Activated CD4-positive, alpha-beta T cell treated with anti-CD3 and anti-CD28 coated beads, Interleukin-2, amount 50 U/mL, for 16 hours (primary cell): ENCODE measurements around the gene ENPP3.
A peak's percentile ranks its signal among the peaks of the same experiment; 100 is the strongest.

ENCODE experiments used
- DNase-seq: peaks from one replicate; pipeline ENCODE4 v3.0.0-alpha.2; 2020

ENPP3 gene

DNA sequence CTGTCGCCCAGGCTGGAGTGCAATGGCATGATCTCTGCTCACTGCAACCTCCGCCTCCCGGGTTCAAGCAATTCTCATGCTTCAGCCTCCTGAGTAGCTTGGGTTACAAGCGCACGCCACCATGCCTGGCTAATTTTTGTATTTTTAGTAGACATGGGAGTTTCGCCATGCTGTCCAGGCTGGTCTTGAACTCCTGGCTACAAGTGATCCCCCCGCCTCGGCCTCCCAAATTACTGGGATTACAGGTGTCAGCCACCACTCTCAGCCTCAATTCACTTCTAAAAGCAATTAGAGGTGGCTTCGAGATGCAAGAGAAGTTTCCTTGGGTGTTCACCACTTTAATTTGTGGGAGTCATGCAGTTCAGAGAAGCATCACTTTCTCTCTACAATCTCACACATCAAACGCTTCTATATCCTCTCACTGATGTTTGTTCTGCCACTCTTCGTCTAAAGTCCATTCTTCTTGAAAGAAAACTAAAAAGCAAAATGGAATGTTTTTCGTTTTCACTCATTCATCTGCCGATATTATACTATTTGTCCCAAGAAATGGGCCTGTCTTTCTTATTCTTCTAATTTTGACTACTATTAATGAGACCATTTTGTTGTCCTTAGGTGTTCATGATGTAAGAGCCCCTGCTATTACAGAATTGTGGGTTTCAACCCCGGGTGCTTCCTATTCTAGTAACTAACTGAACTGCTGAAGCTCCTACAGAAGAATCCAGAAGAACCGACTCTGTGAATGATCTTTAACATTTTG is 132.5 kb downstream of the ENPP3 start:
- no peak for DNase-seq

DNA sequence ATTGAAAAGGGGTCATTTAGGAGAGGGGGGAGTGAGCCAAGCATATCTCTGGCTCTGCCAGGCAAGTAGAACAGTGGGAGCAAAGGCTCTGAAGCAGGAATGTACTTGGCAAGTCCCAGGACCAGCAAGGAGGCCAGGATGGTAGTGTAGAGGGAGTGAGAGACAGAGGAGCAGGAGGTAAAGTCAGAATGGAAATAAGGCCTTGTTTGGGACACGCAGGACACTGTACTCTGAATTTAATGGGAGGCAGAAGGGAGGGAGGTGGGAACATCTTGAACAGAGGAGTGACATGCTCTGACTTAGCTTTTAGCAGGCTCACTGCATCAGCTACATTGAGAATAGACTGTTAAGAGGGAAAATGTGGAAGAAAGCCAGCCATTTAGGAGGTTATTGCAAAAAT is 133.7 kb downstream of the ENPP3 start:
- no peak for DNase-seq

DNA sequence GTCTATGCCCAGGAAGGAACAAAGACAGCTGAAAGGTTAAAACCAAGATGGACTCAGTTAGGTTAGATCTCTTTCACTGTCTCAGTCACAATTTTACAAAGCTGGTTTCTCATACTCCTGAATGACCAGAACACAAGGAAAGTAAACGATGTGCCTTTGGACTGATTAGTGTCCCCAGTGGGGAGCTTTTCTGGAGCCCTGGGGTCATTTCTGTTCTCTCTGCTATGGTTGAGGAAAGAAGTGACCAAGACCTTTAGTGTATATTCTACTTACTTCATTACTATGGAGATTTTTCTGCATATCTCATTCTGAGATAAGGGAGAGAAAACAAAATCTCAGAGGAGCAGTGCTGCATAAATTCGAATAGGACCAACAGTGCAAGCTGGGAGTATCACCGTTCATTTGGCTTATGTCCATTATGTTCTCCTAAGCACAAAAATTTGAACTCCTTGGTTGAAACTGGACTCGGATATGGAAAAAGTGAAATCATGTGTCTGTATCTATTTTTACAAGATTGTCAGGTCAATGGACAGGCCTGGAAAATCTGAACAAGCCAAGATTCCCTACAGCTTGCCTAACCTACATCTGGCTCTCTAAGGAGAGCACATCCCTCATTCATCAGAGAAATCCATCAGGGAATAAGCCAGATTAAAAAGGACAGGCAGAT is 136.3 kb downstream of the ENPP3 start:
- no peak for DNase-seq

GRCh38 chr6:131775886-131776285 is 138.8 kb downstream of the ENPP3 start:
- no peak for DNase-seq

DNA sequence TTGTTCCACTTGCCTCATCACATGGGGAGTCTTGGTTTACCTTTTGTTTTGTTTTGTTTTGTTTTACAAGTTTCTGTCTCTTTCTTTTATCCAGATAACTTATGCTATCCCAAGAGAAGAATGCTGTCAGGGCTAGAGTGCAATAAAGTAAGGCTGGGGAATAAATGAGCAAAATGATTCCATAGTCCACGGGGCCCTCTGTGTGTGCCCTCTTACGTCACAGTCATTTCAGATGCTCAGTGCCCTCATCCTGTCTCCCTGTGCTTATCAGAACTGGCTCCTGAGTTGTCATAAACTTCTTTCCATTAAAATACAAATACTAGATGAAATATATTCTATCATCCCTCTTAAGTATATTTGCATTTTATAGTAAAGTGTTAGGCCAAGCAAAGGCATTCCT is 139.9 kb downstream of the ENPP3 start:
- DNase-seq: no peak

DNA sequence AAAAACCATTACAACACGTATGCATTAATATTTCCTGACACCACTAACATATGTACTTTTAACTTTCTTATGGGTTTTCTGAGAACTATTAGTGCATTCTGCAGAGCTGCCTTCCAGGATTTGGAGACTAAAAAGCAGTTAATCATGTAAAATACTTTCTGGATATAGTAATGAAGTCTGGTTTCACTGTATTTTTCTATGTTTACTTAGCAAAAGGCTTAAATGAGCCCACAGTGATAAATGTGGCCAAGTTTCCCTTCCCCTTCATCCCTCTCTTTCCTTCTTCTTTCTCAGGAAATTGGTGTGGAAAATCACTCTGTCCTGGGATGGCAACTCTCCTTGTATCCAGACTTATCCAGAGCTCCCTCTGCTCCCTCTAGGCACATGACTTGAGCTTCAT is 141.1 kb downstream of the ENPP3 start:
- no peak for DNase-seq

DNA sequence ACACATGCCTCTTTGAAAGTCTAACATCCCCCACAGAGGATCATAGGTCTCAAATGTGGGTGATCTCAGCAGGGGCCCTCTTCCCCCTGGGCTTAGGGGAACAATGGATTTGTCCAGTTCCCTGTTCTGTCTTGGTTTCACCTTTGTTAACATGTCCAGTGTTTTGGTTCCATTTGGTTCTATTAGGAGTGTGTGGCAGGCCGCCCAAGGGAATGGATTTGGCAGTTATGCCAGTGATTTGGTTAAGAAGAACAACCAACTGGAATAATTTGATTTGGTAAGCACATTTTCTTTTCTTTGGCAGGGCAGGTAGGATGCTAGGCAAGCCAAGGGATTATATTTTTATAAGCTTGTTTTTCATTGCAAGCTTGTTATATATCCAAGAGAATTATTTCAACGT is 142.2 kb downstream of the ENPP3 start:
- DNase-seq: no peak

DNA sequence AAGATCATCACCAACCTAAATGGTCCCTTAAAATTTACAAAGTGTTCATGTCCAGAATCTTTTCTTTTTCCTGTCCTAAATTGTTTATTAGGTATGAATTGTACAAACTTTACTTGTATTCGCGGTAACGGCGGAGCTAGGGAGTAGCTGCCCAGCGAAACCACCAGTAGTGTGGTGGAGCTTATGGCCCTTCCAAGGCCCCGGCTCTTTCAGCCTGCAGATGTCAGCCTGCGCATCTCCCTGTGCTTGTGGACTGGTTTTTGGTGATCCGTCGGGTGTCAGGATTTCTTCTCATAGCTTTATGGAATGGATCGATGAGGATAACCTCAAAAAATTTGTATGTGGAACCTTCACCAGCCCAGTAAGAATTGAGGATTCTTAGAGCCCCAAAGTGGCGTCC is 143.5 kb downstream of the ENPP3 start:
- DNase-seq: no peak

- DNase-seq: no peak
Measured at GRCh38 chr6:131781687-131782086, 144.6 kb downstream of the ENPP3 start.

DNA sequence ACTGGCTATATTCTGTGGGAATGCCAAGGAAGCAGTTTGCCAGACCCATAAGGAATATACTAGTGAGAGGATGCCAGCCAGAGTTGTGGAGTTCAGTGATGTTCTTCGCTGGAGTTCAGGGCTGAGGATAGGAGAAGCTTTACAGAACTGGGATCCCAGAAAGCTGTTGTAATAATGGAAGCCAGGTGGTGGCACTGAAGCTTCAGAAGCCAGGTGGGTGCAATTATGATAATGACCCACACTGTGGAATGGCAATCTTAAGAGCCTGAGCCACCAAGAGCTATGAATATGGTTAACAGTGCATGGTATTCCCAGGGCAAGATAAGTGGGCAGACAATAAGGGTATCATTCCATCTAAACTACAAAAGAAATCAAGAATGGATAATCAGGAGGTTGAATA is 145.7 kb downstream of the ENPP3 start:
- DNase-seq: no peak

GRCh38 chr6:131784561-131784960 is 147.5 kb downstream of the ENPP3 start:
- DNase-seq: no peak

DNA sequence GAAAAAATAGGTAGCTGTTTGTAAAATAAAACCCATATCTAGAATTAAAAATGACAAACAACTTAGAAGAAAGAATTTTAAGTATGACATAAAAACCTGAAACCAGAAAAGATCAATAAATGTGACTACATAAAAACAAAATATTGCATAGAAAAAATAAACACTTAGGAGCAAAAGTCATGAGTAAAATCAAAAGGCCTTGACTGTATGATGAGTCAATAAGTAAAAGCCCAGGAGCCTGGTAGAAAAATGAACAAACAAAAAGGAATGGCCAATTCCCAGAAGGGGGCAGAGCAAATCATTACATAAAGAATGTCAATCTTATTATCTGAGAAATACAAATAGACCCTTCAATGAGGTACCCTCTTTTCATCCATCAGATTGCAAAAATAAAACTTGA is 150.0 kb downstream of the ENPP3 start:
- peak; percentile 30 for DNase-seq

DNA sequence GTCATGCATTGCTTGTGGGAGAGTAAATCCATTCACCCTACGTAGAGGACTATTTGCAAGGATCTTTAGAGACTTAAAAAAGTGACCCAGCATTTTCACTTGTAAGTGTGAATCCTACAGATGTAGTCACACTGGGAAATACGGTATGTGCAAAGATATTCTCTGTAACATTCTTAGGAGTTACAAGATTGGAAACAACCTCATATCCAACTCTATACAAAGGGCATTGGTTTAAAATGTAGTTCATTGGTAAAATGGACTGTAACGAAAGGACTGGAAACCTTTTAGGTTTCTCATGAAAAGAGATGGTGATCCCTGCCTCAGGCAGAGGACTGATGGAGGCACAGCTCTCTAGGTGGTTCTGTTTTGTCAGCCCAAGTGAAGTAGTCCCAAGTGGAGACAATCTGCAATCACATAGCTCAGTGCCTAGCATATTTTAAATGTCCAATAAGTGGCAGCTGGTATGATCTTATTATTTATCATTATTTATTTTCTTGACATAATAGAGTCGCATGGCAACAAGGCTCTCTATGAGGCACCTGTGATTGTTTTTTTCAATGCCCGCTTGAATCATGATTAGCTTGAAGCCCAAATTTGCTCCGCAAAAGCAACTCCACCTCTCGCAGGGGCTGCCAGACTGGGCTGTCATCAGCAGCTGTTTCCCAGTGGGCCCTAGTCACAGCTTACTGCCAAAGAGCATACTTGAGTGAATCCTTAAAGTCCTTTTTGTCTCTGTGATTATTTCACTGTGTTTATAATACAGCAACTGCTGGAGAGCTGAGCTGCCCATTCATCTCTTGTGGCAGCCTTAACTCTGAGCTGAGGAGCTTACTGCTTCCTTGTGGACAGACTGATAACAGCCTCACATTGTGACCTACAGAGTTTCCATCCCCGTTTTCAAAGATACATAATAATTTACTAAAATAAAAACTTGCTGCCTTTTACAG is 150.9 kb downstream of the ENPP3 start:
- no peak for DNase-seq

DNA sequence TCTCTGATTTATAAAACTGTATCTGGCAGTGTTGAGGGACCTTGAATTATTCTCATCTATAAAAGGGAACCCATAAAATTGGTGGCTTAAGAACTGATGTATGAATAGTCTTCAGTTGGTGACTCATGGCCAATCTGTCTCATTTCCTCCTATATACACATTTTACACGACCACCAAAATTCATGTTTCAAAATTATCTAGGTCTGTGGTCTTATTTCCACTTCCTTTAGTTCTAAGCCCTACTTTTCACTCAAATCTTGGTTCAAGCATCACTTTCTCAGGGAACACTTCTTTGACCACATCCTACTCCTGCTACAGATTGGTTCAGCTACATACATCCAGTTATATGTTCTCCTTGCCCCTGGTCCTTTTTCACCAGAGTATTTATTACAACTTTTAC is 152.1 kb downstream of the ENPP3 start:
- peak; percentile 62 for DNase-seq

GRCh38 chr6:131791476-131791875 is 154.4 kb downstream of the ENPP3 start:
- DNase-seq: no peak

- peak; percentile 36 for DNase-seq
Measured at GRCh38 chr6:131792091-131792496, 155.0 kb downstream of the ENPP3 start.

DNA sequence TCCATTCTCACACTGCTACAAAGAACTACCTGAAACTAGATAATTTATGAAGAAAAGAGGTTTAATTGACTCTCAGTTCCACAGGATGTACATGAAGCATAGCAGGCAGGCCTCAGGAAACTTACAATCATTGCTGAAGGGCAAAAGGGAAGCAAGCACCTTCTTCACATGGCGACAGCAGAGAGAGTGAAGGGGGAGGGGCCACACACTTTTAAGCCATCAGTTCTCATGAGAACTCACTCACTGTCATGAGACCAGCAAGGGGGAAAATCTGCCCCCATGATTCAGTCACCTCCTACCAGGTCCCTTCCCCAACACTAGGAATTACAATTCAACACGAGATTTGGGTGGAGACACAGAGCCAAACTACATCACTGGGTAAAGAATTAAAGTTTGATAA is 158.3 kb downstream of the ENPP3 start:
- DNase-seq: no peak
